ENCODE data around the gene SALL1. TPM values are rescaled to one million over a fixed set of nuclear protein-coding genes. Genes with fewer than 3 reads are reported as not detected.
A peak's percentile ranks its signal among the peaks of the same experiment; 100 is the strongest.

Gene SALL1
- total RNA-seq, 2 donors from 2014 or later = 122 to 172 TPM

DNA sequence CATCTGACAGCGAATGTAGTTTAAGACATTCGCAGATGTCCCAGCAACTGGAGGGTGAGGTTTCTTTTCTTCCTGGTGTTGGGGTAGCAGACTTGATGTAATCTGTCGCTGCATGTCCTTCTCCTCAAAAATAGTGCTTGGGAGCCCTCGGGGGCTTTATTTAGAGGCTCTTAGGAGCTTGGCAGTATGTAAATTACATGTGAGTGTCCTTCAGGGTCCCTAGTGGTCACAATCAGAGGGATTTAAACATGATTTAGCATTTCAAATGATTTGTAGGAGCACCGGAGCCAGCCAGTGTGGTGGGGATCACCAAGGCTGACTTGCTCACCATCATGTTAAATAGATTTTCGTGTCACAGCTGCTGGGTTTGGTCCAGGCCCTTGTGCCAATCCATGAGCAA, 8.8 kb upstream of the SALL1 start:
- H3K9me3 Mint-ChIP-seq = peaks cover 2% of the 10 kb centered on the region
- H3K27me3 ChIP-seq (ENCODE audit: control insufficient read depth, insufficient read depth, low read length, poor library complexity, severe bottlenecking) = peaks cover 20% of the 10 kb centered on the region
- H3K9ac ChIP-seq (ENCODE audit: extremely low read depth, low read length, poor library complexity, severe bottlenecking) = no peak overlapping the region
- H3K36me3 Mint-ChIP-seq (ENCODE audit: low read depth) = peaks cover 1% of the 10 kb centered on the region
- H3K9me3 ChIP-seq (ENCODE audit: control insufficient read depth, low read length) = peaks cover 6% of the 10 kb centered on the region
- peaks cover 17% of the 10 kb centered on the region for H3K4me1 ChIP-seq (ENCODE audit: control insufficient read depth, insufficient read depth, low read length)
- H3K27ac Mint-ChIP-seq = no peak overlapping the region
- H3K4me3 Mint-ChIP-seq = no peak overlapping the region
- H3K36me3 ChIP-seq (ENCODE audit: control insufficient read depth, insufficient read depth, low read length) = no peaks in the 10 kb centered on the region
- peaks cover 36% of the 10 kb centered on the region for H3K4me1 Mint-ChIP-seq
- no peak for DNase-seq
- no peak overlapping the region for H3K4me3 ChIP-seq (ENCODE audit: low read length)
- TF ChIP-seq, protein P1, sequence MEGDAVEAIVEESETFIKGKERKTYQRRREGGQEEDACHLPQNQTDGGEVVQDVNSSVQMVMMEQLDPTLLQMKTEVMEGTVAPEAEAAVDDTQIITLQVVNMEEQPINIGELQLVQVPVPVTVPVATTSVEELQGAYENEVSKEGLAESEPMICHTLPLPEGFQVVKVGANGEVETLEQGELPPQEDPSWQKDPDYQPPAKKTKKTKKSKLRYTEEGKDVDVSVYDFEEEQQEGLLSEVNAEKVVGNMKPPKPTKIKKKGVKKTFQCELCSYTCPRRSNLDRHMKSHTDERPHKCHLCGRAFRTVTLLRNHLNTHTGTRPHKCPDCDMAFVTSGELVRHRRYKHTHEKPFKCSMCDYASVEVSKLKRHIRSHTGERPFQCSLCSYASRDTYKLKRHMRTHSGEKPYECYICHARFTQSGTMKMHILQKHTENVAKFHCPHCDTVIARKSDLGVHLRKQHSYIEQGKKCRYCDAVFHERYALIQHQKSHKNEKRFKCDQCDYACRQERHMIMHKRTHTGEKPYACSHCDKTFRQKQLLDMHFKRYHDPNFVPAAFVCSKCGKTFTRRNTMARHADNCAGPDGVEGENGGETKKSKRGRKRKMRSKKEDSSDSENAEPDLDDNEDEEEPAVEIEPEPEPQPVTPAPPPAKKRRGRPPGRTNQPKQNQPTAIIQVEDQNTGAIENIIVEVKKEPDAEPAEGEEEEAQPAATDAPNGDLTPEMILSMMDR (conservative IDR thresholded peaks at IDR 0.05) = peak; percentile 58
- 79 to 90% methylated on average over 1 to 6 of the region's 6 CpGs for WGBS, 2 experiments (ENCODE audit: insufficient coverage in 1 of 2, insufficient read length in 1 of 2)
- no peak overlapping the region for H3K27ac ChIP-seq (ENCODE audit: low read depth, low read length)
- H3K27me3 Mint-ChIP-seq (ENCODE audit: insufficient read depth) = peaks cover 50% of the 10 kb centered on the region

DNA sequence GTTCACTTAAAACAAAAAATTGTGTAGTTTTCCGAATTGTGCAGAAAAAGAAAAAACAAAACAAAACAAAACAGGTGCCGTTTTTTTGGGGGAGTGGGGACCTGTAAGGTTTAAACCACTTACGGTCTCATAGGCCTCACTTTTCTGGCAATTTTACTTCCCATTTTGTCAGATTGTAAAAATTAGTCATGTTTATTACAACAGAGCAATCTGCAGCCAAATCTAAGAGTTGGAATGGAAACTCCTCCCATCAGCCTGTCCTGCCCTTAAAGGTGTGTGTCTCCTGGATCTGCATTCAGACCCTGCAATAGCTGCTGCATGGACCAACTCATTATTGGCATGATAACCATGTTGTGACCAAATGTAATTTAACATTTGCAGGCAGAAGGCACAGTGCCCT, 8.2 kb upstream of the SALL1 start:
- no peak overlapping the region for H3K4me3 Mint-ChIP-seq
- no peak overlapping the region for H3K27ac Mint-ChIP-seq
- no peak overlapping the region for H3K9ac ChIP-seq (ENCODE audit: extremely low read depth, low read length, poor library complexity, severe bottlenecking)
- H3K4me1 Mint-ChIP-seq = peaks cover 37% of the 10 kb centered on the region
- 92 to 100% methylated on average over 3 of the region's 3 CpGs for WGBS, 2 experiments (ENCODE audit: insufficient coverage in 1 of 2, insufficient read length in 1 of 2)
- TF ChIP-seq, protein P1 (conservative IDR thresholded peaks at IDR 0.05) = no peak
- peaks cover 2% of the 10 kb centered on the region for H3K9me3 Mint-ChIP-seq
- no peak for DNase-seq
- peaks cover 53% of the 10 kb centered on the region for H3K27me3 Mint-ChIP-seq (ENCODE audit: insufficient read depth)
- no peaks in the 10 kb centered on the region for H3K36me3 ChIP-seq (ENCODE audit: control insufficient read depth, insufficient read depth, low read length)
- peaks cover 20% of the 10 kb centered on the region for H3K27me3 ChIP-seq (ENCODE audit: control insufficient read depth, insufficient read depth, low read length, poor library complexity, severe bottlenecking)
- H3K4me3 ChIP-seq (ENCODE audit: low read length) = no peak overlapping the region
- peaks cover 1% of the 10 kb centered on the region for H3K36me3 Mint-ChIP-seq (ENCODE audit: low read depth)
- H3K27ac ChIP-seq (ENCODE audit: low read depth, low read length) = no peak overlapping the region
- peaks cover 17% of the 10 kb centered on the region for H3K4me1 ChIP-seq (ENCODE audit: control insufficient read depth, insufficient read depth, low read length)
- H3K9me3 ChIP-seq (ENCODE audit: control insufficient read depth, low read length) = peaks cover 6% of the 10 kb centered on the region

DNA sequence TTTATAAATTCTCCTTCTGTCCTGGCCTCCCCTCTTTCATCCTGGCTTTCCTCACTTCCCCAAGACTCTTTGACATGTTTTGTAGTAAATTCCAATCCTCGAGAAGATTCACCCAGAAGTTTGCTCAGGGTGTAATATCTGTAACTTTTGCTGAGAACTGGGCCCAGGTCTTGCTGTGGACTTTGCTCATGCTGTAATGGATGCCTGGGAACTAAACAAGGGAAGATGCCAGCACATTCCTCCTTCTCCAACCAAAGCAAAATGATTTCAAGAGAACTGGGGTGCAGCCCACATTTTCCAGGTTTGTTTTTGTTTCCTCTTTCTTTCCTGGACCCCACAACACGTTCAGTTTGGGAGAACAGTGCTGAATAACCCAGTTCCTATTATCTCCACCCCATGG, 6.6 kb upstream of the SALL1 start:
- TF ChIP-seq, protein P1 (conservative IDR thresholded peaks at IDR 0.05) = no peak
- Histone ChIP-seq H3K9ac (ENCODE audit: extremely low read depth, low read length, poor library complexity, severe bottlenecking) (no peak overlapping the region), H3K36me3 (ENCODE audit: control insufficient read depth, insufficient read depth, low read length) (no peaks in the 10 kb centered on the region), H3K27ac (ENCODE audit: low read depth, low read length) (no peak overlapping the region), H3K27me3 (ENCODE audit: control insufficient read depth, insufficient read depth, low read length, poor library complexity, severe bottlenecking) (peaks cover 20% of the 10 kb centered on the region), H3K4me1 (ENCODE audit: control insufficient read depth, insufficient read depth, low read length) (peaks cover 12% of the 10 kb centered on the region), H3K4me3 (ENCODE audit: low read length) (no peak overlapping the region), H3K9me3 (ENCODE audit: control insufficient read depth, low read length) (peaks cover 6% of the 10 kb centered on the region)
- 86% methylated on average over 2 of the region's 2 CpGs; no CpG with 5 or more reads in 1 of the 2 experiments for WGBS, 2 experiments (ENCODE audit: insufficient coverage in 1 of 2, insufficient read length in 1 of 2)
- no peak for DNase-seq
- no peak overlapping the region for H3K4me3 Mint-ChIP-seq
- H3K9me3 Mint-ChIP-seq = peaks cover 2% of the 10 kb centered on the region
- peaks cover 1% of the 10 kb centered on the region for H3K36me3 Mint-ChIP-seq (ENCODE audit: low read depth)
- H3K27me3 Mint-ChIP-seq (ENCODE audit: insufficient read depth) = peaks cover 65% of the 10 kb centered on the region
- no peak overlapping the region for H3K27ac Mint-ChIP-seq
- peaks cover 27% of the 10 kb centered on the region for H3K4me1 Mint-ChIP-seq

Data from endodermal cell (in vitro differentiated cells).